ENCODE data around the gene SIN3A. TPM values are rescaled to one million over a fixed set of nuclear protein-coding genes. Genes with fewer than 3 reads are reported as not detected.
"Not testable (repeated sequence)": the region's sequence is repeated elsewhere in the genome, so short reads cannot be mapped to it uniquely, and the experiment has no call there.

The SIN3A gene
- total RNA-seq, 1 donor from 2014 or later = 59.2 TPM

DNA sequence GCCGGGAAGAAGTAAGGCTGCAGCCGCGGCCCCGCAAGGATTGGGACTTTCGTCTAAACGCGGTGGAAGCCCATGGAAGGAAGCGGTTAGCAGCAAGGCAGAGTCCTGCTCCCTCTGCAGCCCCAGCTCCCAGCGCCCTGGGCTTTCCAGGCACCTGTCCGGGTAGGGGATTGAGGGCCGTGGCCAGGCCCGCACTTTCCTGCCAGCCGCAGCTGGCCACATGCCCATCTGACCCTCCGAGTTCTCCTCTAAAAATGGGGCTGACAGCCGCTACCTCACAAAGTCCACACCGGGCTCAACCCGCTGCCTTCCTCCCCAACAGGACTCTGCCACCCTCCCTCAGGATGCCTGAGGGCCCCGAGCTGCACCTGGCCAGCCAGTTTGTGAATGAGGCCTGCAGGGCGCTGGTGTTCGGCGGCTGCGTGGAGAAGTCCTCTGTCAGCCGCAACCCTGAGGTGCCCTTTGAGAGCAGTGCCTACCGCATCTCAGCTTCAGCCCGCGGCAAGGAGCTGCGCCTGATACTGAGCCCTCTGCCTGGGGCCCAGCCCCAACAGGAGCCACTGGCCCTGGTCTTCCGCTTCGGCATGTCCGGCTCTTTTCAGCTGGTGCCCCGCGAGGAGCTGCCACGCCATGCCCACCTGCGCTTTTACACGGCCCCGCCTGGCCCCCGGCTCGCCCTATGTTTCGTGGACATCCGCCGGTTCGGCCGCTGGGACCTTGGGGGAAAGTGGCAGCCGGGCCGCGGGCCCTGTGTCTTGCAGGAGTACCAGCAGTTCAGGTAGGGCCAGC, 102.7 kb downstream of the SIN3A start:
- no peak for DNase-seq (ENCODE audit: extremely low spot score in 2 of 2)
- intact Hi-C loops (cut with DNase I) = no loop called here
- Histone ChIP-seq H3K27me3 (no peaks in the 10 kb centered on the region), H3K27ac (peak overlapping the region; percentile 84), H3K4me1 (peaks cover 25% of the 10 kb centered on the region), H3K9me3 (no peaks in the 10 kb centered on the region), H3K36me3 (no peaks in the 10 kb centered on the region), H3K4me3 (peak overlapping the region; percentile 72 to 92)
- TF ChIP-seq POLR2A (IDR thresholded peaks at IDR 0.05) (no peak), CTCF (IDR thresholded peaks at IDR 0.05) (no peak), POLR2AphosphoS5 (IDR thresholded peaks at IDR 0.05; ENCODE audit: insufficient read depth in 1 of 2, low read depth in 1 of 2) (no peak)

DNA sequence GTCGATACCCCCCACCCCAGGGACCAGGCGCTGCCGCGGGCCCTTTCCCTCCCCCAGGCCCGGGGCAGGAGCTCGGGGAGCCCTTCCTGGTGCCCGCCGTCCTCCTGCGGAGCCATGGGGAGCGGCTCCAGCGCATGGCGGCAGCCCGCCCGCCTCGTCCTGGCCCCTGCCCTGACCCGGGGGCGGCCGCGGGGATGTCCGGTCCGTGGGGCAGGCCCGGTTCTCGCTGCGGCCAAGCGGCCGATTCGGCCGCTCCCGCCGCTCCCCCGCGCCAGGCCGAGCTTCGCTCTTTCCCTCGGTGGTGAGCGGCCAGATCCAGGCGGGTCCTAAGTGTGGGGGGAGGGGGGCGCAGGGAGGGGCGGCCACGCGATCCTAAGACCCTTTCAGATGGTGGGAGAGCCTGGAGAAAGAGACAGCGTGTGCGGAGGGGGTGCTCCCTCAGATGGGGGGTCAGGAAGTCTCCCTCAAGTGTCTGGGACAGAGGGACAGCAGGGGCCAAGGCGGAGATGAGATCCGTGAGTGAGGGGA, 103.4 kb downstream of the SIN3A start:
- no peak for DNase-seq (ENCODE audit: extremely low spot score in 2 of 2)
- Histone ChIP-seq H3K27ac (peak overlapping the region; percentile 84), H3K27me3 (no peaks in the 10 kb centered on the region), H3K4me1 (peaks cover 25% of the 10 kb centered on the region), H3K4me3 (peak overlapping the region; percentile 72 to 92), H3K9me3 (no peaks in the 10 kb centered on the region), H3K36me3 (no peaks in the 10 kb centered on the region)
- no peak for TF ChIP-seq CTCF (IDR thresholded peaks at IDR 0.05)
- intact Hi-C loops (cut with DNase I) = no loop called here

GRCh38 chr15:75347222-75348033, 104.1 kb downstream of the SIN3A start:
- Histone ChIP-seq H3K27ac (peak overlapping the region; percentile 84), H3K36me3 (no peaks in the 10 kb centered on the region), H3K9me3 (no peaks in the 10 kb centered on the region), H3K4me1 (peaks cover 25% of the 10 kb centered on the region), H3K27me3 (no peaks in the 10 kb centered on the region), H3K4me3 (peak overlapping the region; percentile 72 to 92)
- TF ChIP-seq POLR2AphosphoS5 (IDR thresholded peaks at IDR 0.05; ENCODE audit: insufficient read depth in 1 of 2, low read depth in 1 of 2) (peak in 1 of 2 donors; percentile 65), CTCF (IDR thresholded peaks at IDR 0.05) (peak in 1 of 3 experiments; percentile 18), POLR2A (IDR thresholded peaks at IDR 0.05) (no peak)
- DNase-seq (ENCODE audit: extremely low spot score in 2 of 2) = no peak
- intact Hi-C loops (cut with DNase I) = no loop called here

DNA sequence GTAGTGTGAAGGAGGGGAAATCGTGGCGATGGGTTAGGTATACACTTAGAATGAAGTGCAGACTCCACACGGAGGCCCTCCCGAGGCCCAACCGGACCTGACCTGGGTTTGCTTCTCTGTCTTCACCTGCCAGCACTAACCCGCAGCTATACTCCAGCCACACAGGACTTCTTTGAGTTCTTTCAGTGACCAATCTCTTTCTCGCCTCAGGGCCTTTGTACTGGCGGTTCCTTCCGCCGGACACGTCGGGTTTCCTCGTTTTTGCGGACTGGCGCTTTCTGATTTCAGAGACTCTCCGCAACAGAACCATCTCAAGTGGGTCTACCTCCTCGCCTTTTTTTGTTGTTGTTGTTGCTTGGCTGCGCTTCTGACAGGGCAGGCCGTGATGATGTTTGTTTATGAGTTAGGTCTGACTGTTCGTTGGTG, 104.7 kb downstream of the SIN3A start, which contains the start of gene NEIL1:
NEIL1 (plus strand) TSS at position 244 of the 426 bp plus-strand sequence. CDS start 1,867 bp downstream, outside the sequence.
- intact Hi-C loops (cut with DNase I) = no loop called here
- H3K27ac ChIP-seq = peak within 1 kb of the TSS; percentile 84

GRCh38 chr15:75343953-75344352, 107.5 kb downstream of the SIN3A start:
- H3K27ac ChIP-seq; DNase-seq (ENCODE audit: extremely low spot score in 2 of 2); H3K27me3 ChIP-seq; H3K9me3 ChIP-seq; intact Hi-C loops (cut with DNase I); H3K4me3 ChIP-seq; H3K36me3 ChIP-seq: not testable (repeated sequence)
- peaks cover 16% of the 10 kb centered on the region for H3K4me1 ChIP-seq

More for the DNA sequence above, 104.7 kb downstream of the SIN3A start, which contains the start of gene NEIL1:
- Histone ChIP-seq H3K27me3 (no peaks in the 10 kb centered on the region), H3K9me3 (no peaks in the 10 kb centered on the region), H3K36me3 (no peaks in the 10 kb centered on the region), H3K4me3 (peak within 1 kb of the TSS; percentile 72 to 92), H3K4me1 (peaks cover 25% of the 10 kb centered on the region)
- no peak for DNase-seq (ENCODE audit: extremely low spot score in 2 of 2)
- no peak for TF ChIP-seq CTCF (IDR thresholded peaks at IDR 0.05)
- no peak for TF ChIP-seq POLR2AphosphoS5 (IDR thresholded peaks at IDR 0.05; ENCODE audit: insufficient read depth in 1 of 2, low read depth in 1 of 2)
- TF ChIP-seq POLR2A (IDR thresholded peaks at IDR 0.05) = no peak

Data from vagina (tissue), 2 donors.